ENCODE measurements around the gene MYO3B.
"Not testable (repeated sequence)": the region's sequence is repeated elsewhere in the genome, so short reads cannot be mapped to it uniquely, and the experiment has no call there.

The MYO3B gene

DNA sequence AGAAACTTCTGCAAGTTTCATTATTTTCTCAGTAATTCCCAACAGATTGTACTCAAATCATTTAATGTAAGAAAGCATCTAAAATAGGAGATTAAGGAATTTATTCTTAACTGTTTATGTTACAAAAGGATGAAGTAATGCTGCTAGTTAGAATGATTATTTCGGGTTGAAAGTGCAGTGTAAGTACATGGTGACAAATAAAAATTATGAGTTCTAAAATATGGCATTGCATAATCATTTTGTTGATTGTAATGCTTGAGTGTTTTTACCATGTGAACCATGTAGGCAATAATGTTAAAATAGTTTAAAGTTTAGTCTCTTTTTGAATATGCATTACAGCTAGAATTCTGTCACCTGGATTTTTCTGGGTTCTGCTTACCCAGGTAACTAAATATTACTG lies 388.2 kb downstream of the MYO3B start:
- no peak for DNase-seq (ENCODE audit: low read depth in 2 of 2)

DNA sequence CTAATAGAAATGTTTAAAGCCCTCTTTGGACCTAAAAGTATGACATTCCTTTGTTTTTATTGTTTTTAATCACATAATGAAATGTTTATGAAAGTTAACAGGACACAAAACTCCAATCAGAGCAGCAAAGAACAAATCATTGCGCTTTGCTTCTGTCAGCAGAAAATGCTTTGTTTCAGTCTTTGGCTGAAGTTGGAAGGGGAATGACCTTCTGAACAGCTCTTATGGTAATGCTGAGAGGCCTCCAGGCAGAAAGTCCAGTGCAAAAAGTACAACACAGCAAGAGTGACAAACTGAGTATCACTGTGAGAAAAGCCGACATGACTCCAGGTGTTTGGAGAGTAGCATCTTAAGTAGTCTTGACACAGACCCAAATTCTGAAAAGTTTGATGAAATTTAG lies 389.5 kb downstream of the MYO3B start:
- DNase-seq (ENCODE audit: low read depth in 2 of 2), result no peak

DNA sequence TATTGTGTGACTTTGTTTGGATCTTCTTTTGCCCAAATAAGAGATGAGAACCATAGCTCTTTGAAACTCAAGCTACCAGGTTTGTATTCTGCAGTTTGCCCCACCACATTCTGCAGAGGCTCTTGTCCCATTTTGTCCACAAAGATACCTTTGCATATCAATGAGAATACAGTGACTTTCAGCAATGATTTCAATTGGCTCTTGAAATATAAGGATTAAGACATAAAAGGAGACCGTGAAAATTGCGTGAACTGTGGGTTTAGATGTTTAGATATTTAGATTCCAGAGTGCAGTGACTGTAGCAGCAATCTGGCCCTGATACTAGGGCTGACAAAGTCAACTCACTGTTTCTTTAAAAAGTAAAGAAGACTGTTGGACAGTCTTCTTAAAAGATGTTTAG lies 390.6 kb downstream of the MYO3B start:
- no peak for DNase-seq (ENCODE audit: low read depth in 2 of 2)

DNA sequence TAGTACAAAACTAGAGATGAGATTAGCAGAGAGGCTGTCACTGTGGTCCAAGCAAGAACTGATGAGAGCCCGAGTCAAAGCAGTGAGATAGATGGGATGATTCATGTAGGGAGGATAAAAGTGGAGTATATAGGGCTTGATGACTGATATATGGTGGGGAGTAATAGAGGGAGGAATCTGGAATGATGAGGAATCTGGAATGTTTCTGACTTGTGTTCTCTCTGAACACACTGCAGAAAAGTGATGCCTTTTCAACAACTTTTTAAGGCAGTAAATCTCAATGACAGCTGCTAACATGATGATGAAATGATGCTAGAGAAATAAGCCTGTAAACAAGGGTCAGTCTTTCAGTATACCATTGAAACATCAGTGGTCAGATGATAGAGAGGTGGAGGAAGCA lies 393.7 kb downstream of the MYO3B start:
- no peak for DNase-seq (ENCODE audit: low read depth in 2 of 2)

DNA sequence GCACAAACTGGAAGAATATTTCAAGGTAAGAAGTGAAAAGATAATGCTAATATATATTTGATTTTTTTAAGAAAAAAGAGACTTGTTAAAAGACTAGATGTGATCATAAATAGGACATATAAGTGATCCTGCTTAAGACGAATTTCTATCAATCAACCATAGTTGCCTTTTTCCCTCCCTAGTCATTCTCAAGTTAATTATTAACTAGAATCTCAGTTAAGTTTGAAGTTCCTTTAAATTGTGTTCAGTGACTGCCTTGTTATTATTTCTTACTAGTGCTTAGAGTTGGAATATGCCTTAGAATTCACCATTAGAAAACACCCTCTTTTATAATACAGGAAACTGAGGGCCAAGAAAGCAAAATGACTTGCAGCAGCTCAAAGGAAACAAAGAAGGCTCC lies 395.7 kb downstream of the MYO3B start:
- DNase-seq (ENCODE audit: low read depth in 2 of 2), result no peak

DNA sequence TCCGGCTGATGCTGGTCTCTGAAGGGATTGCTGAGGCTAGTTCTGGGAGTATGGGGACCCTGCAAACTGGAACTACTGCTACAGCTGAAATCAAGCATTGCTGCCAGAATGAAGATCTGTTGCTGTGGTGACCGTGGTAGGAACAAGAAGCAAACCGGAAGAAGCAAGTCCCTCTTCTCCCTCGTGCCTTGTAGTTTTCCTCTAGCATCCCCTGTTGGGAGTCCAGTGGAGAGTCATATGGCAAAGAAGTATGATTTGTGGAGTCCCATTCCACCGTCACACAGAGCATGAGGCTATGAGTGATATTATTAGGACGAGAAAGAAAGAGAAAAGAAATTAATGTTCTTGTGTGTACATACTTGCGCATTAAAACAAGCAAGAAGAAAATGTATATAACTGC lies 398.3 kb downstream of the MYO3B start:
- DNase-seq (ENCODE audit: low read depth in 2 of 2), result no peak

DNA sequence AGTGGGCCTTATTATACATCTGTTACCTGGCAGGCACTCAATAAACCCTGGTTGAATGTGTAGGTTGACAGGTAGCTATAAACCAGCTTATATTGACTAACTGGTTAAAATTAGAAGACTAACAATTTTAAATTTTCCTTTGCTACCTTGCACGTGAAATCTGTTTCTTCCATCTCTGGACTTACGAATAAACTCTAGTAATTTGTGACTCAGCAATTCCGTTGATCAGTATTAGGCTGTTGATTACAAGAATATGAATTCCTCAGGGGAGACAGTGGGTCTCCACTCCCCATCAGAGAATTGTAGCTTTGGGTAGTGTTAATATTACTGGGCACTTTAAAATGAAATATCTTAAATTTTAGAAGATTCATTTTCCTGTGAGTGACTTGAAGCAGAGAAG lies 399.4 kb downstream of the MYO3B start:
- DNase-seq (ENCODE audit: low read depth in 2 of 2), result no peak

DNA sequence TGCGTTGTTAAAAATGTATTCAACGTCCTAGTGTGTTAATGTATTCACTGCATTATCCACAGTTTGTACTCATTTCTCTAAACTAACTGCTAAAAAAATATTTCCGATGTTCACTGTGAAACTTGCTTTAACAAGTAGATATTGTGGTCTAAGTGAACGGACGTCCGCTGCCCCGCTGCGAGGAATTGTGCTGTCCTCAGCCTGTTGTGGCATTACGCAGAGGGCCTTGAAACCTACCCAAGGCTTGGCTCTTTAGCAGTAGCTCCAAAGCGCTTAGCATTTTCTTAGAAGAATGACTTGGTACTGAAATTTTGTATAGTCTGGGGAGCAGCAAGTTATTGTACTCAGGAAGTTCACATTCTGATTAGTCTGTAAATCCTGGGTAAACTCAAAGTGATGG lies 400.7 kb downstream of the MYO3B start:
- no peak for DNase-seq (ENCODE audit: low read depth in 2 of 2)

DNA sequence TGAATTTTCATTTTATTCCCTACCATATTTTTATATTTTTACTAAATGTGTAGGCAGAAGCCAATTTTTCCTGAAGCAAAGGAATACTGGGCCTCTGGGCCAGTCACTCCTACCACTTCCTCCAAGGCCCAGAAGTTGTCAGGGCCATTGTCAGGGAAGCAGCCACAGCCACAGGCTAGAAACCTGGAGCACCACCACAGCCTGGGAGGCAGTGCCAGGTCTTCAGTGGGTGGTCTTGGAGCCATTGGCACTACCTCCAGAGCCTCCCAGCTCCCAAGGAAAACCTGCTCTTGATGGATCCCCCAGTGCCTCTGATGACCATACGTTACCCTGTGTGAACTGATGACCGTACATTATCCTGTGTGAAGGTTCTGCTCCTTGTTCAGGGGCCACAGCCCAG lies 401.6 kb downstream of the MYO3B start:
- no peak for DNase-seq (ENCODE audit: low read depth in 2 of 2)

DNA sequence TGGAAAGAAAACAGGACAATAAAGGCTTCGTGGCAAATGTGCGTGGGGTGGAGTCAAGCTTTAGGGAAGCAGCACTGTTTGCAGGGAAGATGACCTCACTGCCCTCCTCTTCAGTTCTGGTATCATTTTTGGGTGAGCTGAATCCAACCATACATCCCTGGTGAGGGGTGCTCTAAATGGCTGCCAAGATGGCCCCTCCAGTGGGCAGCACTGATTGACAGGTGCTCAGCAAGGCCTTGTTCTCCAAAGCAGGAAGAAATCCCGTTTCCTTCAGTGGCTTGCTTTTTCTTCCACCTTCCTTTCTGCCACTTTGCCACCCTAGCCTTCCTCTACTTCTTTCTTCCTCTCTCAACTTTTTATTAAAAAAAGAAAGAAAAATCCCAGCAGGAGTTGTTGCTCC lies 404.4 kb downstream of the MYO3B start:
- no peak for DNase-seq (ENCODE audit: low read depth in 2 of 2)

DNA sequence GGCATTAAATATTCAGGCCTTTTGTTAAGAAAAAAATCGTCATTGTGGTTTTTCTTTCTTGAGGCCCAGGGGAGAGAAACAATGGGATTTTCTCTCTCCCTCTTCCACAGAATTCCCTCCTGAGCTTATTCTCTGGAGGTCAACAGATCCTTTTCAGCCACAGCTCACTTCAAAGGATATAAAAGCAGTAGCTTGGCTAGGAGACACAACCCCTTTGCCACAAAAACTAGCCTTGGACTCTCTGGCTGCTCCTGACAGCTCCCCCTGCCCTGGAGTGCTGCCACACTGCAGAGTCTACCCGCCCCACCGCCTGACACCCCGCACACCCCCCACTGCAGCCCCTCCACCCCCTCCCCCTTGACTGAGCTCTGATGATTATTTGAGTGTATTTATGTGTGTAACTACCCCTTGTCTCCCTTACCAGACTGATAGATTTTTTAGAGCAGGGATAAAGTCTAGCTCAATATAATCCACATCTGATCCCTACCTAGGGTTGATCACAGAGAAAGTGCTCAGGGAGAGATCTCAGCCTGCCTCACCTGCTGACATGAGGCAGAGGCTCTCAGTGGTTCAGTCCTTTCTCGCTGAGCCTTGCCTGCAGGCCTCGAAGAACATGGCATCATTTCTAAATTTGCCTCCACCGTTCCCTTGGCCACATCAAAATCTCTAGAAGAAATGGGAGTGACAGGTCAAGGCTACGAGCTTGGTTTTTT lies 405.0 kb downstream of the MYO3B start:
- DNase-seq (ENCODE audit: low read depth in 2 of 2), result no peak

DNA sequence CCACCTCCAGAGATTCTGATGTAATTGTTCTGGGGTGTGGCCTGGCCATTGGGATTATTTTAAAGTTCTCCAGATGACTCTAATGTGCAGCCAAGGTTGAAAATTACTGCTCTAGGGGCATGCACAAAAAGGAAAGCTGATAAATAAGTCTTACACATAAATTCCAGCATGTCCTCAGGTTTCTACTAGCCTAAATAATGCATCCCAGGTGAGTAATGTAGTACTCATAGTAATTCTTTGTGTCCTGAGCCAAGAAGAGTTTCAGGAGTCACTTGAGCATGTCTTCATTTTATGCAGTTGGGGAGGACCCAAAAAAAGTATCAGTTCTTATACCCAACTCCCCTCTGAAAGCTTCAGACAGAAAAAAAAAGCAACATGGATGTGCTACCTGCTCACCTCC lies 407.1 kb downstream of the MYO3B start:
- DNase-seq (ENCODE audit: low read depth in 2 of 2), result no peak

DNA sequence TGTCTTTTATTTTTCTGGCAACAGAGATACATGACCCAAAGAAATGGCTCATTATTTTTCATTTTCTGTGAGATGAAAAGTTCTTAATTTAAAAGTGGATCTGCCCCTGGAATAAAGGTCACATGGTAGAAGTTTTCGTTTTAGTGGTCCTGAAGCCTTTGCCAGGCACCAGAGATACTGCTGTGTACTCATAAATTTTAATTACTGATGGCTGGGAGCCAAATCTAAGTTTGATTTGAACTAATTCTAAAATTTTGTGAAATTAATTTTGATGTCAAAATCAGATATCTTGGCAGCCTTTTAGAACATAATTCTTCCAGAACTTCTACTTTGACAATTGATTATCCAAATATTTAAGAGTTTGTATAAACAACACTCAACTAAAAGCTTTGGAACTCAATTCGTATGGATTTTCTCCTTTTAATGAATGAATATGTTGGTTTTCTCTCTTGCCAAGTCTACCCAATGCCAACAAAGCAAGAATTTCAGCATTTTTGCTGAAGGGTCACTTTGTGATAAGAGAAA lies 408.7 kb downstream of the MYO3B start:
- DNase-seq (ENCODE audit: low read depth in 2 of 2), result no peak

DNA sequence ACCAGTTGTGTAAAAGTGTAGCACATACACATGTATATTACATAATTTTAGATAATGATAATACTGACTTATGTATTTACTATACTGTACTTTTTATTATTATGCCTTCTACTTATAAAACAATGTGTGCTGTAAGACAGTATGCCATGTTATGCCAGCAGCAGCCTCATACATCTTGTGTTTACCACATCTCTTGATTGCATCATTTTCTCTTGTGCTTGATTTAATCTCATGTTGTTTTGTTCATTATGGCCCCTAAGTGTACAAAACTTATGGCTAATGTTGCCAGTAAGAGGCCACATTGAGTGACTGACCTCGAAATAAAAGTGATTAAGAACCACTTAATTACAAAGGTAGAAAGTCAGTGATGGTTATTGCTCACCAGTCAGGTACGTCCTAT lies 409.2 kb downstream of the MYO3B start:
- DNase-seq (ENCODE audit: low read depth in 2 of 2), result no peak

DNA sequence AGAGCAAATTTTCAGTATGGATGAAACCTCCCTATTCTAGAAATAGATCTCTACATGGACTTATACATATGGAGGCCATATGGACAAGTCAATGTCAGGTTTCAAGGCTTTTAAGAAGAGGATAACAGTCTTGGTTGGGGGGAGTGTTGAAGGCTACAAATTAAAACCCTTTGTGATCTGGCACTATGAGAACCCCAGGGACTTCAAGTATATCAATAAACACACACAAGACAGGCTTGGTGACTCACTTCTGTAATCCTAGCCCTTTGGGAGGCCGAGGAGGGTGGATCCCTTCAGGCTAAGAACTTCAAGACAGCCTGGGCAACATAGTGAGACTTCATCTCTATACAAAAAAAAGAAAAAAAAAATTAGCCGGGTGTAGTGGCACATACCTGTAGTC lies 410.0 kb downstream of the MYO3B start:
- no peak for DNase-seq (ENCODE audit: low read depth in 2 of 2)

DNA sequence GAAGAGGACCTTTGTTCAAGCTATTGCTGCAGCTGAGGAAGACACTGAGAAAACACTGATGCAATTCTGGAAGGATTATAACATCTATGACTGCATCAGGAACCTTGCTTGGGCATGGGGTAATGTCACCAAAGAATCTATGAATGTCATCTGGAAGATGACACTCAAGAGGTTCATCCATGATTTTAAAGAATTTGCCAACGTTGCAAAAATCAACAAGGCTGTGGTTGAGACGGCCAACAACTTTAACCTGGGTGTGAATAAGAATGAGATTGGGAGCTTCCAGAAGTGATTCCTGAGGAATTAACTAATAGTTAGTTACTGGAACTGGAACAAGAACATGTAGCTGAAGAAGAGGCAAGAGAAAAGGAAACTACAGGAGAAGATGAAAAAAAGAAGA lies 410.8 kb downstream of the MYO3B start:
- no peak for DNase-seq (ENCODE audit: low read depth in 2 of 2)

DNA sequence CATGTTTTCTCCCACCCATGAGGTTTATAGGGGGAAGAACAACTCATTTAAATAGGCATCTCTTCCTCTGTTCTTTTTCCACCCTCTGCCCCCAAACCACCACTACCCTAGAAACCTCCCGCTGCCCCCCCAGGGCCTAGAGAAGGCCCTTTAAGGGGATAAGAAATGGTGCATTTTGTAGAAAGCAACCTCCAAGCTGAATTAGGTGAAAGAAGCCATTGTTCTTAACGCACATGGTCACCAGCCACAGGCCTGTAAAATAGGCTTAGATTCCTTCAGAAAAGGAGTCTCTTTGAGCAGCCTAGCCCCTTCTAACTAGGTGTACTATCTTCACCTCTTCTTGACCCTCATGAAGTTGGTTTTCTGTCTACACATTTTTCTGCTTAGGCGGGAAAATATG lies 418.6 kb downstream of the MYO3B start:
- no peak for DNase-seq (ENCODE audit: low read depth in 2 of 2)

DNA sequence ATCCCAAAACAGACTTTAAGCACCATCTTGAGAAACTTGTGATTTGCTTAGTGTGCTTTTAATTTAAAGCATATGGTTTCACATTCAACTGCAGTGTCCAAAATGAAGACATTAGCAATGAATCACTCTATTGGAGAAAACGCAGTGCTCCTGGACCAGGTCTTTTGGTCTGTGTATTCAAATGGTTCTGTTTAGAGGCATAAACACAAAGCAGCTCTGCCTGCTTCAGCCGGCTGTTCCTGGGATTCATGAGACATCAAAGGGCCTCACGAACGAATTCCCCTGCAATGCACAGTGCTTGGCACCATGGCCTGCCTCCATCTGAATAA lies 420.1 kb downstream of the MYO3B start:
- no peak for DNase-seq (ENCODE audit: low read depth in 2 of 2)

DNA sequence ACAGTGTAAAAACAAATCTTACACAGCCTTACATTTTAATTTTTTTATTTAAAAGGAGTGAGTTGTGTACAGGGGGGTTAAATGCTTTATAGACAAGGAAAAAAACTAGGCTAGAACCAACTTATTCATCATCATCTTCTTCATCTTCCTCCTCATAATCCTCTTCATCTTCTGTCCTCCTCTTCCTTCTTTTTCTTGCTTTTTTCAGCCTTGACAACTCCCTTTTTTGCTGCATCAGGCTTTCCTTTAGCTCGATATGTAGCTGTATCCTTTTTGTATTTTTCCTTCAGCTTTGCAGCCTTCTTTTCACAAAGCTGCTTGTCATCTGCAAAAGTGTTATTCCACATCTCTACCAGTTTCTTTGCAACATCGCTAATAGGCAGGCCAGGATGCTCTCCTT lies 423.5 kb downstream of the MYO3B start:
- DNase-seq (ENCODE audit: low read depth in 2 of 2), result no peak

DNA sequence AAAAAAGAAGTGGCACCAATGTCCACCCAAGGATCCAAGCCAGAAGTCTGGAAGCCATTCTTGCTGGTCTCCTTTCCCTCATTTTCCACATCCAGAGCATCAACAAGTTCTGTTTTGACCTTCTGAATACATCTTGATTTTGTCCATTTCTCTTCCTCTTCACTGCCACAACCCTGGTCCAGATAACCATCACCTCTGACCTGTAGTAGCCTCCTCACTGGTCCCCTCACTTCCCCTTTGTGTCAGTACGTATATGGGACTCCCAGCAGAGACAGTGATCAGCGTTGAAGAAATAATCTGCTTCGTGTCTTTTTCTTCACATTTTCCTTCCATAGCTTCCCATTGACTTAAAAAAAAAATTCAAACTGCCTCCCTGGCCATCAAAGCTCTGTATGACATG lies 427.9 kb downstream of the MYO3B start:
- no peak for DNase-seq (ENCODE audit: low read depth in 2 of 2)

DNA sequence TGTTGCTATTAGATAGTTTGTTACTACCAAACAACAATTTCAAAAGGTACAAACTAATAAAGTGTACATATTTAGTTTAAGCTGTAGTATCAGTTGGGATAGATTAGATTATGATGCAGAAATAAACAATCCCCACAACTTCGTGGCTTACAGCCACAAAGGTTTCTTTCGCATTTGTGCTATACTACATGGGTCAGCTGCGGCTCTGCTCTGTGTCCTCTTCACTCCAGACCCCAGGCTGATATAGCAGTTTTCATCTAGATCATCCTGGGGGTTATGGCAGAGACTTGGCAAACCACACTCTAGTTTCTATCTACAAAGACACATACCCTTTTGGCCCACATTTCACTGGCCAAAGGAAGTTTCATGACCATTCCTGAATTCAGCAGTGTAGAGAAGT lies 429.2 kb downstream of the MYO3B start:
- DNase-seq (ENCODE audit: low read depth in 2 of 2), result no peak

DNA sequence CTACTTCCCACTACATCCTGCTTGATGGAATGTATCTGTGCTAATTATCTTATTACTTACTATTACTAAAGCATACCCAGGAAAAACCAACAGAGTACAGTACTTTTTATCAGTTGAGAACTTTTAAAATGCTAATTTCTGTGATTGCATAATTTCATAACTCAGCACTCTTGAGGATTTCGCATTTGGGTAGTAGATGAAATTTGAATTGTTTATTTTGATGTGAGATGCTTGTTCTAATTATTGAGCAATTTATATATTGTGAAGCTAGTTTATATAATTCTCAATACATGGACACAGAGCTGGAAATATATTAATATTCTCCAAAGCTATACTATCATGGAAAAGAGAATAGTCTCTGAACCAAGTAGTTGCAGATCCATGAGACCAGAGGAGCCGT lies 432.7 kb downstream of the MYO3B start:
- no peak for DNase-seq (ENCODE audit: low read depth in 2 of 2)

DNA sequence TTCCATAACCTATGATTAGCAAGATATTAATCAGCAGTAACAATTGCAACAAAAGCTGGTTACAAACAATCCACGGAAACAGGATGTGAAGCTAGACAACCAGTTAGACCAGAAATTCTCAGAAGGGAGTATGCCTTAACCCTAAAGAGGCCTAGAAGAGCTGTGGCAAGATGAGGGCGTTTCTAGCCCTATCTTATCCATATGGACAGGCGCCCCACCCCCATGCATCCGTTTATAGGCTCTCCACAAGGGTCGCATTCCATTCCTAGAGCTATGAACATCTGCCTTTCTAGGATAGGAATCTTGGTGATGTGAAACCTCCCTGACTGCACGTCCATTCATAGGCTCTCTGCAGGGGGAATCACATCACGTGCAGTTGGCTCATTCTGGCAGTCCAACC lies 441.0 kb downstream of the MYO3B start:
- DNase-seq (ENCODE audit: low read depth in 2 of 2), result not testable (repeated sequence)

DNA sequence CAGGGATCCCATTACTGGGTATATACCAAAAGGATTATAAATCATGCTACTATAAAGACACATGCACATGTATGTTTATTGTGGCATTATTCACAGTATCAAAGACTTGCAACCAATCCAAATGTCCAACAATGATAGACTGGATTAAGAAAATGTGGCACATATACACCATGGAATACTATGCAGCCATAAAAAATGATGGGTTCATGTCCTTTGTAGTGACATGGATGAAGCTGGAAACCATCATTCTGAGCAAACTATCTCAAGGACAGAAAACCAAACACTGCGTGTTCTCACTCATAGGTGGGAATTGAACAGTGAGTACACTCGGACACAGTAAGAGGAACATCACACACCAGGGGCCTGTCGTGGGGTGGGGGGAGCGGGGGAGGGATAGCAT lies 457.1 kb downstream of the MYO3B start:
- not testable (repeated sequence) for DNase-seq (ENCODE audit: low read depth in 2 of 2)
